Chondrocyte (in vitro differentiated cells): ENCODE results near the gene RXRA. TPM values are rescaled to one million over a fixed set of nuclear protein-coding genes. Genes with fewer than 3 reads are reported as not detected.

Experiments
- DNase-seq: peaks from one replicate; pipeline ENCODE4 v3.0.0; 2021; ENCODE audit warnings: mixed read lengths, low spot score
- H3K27ac Mint-ChIP-seq: one replicate; pipeline ENCODE4 v1.8.0; 2021; ENCODE audit warnings: mild to moderate bottlenecking, moderate library complexity, mixed read lengths; ENCODE audit not compliant: unreplicated experiment
- H3K27me3 Mint-ChIP-seq: 2 replicates; pipeline ENCODE4 v1.8.0; 2021; ENCODE audit warnings: low read depth, mixed read lengths
- H3K36me3 Mint-ChIP-seq: 2 replicates; pipeline ENCODE4 v1.8.0; 2021; ENCODE audit warnings: low read depth, mixed read lengths
- H3K4me1 Mint-ChIP-seq: 2 replicates; pipeline ENCODE4 v1.8.0; 2021; ENCODE audit warnings: low read depth, mild to moderate bottlenecking, mixed read lengths
- H3K4me3 Mint-ChIP-seq: one replicate; pipeline ENCODE4 v1.8.0; 2021; ENCODE audit warnings: mild to moderate bottlenecking, moderate library complexity, mixed read lengths; ENCODE audit not compliant: unreplicated experiment
- H3K9me3 Mint-ChIP-seq: 2 replicates; pipeline ENCODE4 v1.8.0; 2021; ENCODE audit warnings: low read depth, mixed read lengths
- total RNA-seq: library from RNA; stranded (reverse); gene quantifications from 3 replicates; pipeline ENCODE4 v1.2.1, GENCODE V29; 2021
- TF ChIP-seq, protein P1 (sequence below): fragments of 200-600 bp; sonication (generic); IDR thresholded peaks from 2 replicates; pipeline ENCODE4 v1.5.0; 2021; ENCODE audit warnings: antibody characterized with exemption, mild to moderate bottlenecking, moderate library complexity

The RXRA gene
- total RNA-seq, 1 donor from 2014 or later: 27.3 TPM

GRCh38 chr9:134345737-134346136 lies 19.5 kb downstream of the RXRA start:
- no peaks in the 10 kb centered on the region for H3K27me3 Mint-ChIP-seq
- no peak overlapping the region for H3K4me3 Mint-ChIP-seq
- H3K9me3 Mint-ChIP-seq: no peaks in the 10 kb centered on the region
- TF ChIP-seq, protein P1, sequence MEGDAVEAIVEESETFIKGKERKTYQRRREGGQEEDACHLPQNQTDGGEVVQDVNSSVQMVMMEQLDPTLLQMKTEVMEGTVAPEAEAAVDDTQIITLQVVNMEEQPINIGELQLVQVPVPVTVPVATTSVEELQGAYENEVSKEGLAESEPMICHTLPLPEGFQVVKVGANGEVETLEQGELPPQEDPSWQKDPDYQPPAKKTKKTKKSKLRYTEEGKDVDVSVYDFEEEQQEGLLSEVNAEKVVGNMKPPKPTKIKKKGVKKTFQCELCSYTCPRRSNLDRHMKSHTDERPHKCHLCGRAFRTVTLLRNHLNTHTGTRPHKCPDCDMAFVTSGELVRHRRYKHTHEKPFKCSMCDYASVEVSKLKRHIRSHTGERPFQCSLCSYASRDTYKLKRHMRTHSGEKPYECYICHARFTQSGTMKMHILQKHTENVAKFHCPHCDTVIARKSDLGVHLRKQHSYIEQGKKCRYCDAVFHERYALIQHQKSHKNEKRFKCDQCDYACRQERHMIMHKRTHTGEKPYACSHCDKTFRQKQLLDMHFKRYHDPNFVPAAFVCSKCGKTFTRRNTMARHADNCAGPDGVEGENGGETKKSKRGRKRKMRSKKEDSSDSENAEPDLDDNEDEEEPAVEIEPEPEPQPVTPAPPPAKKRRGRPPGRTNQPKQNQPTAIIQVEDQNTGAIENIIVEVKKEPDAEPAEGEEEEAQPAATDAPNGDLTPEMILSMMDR: no peak
- peaks cover 32% of the 10 kb centered on the region for H3K4me1 Mint-ChIP-seq
- no peak for DNase-seq
- H3K27ac Mint-ChIP-seq: no peak overlapping the region
- no peaks in the 10 kb centered on the region for H3K36me3 Mint-ChIP-seq

DNA sequence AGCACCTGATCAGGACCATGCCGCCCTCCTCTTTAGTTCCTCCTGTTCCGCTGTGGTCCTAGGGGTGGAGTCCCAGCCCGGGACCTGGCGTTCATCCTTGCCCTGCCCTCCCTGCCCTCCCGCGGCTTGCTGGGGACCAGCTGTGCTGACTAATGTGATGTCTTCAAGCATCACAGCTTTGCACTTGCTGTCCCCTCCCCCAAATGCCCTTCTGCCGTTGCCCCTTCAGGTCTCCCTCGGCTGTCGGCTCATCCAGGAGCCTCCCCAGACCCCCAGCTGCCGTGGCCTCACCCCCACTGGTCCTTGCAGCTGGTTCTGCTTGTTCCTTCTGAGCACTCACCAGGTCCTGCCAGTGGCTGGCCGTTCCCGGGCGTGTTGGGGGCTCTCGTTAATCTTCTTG lies 19.9 kb downstream of the RXRA start:
- TF ChIP-seq, protein P1: no peak
- H3K27ac Mint-ChIP-seq: no peak overlapping the region
- no peak overlapping the region for H3K4me3 Mint-ChIP-seq
- peaks cover 31% of the 10 kb centered on the region for H3K4me1 Mint-ChIP-seq
- no peak for DNase-seq
- H3K9me3 Mint-ChIP-seq: no peaks in the 10 kb centered on the region
- H3K27me3 Mint-ChIP-seq: no peaks in the 10 kb centered on the region
- H3K36me3 Mint-ChIP-seq: no peaks in the 10 kb centered on the region

DNA sequence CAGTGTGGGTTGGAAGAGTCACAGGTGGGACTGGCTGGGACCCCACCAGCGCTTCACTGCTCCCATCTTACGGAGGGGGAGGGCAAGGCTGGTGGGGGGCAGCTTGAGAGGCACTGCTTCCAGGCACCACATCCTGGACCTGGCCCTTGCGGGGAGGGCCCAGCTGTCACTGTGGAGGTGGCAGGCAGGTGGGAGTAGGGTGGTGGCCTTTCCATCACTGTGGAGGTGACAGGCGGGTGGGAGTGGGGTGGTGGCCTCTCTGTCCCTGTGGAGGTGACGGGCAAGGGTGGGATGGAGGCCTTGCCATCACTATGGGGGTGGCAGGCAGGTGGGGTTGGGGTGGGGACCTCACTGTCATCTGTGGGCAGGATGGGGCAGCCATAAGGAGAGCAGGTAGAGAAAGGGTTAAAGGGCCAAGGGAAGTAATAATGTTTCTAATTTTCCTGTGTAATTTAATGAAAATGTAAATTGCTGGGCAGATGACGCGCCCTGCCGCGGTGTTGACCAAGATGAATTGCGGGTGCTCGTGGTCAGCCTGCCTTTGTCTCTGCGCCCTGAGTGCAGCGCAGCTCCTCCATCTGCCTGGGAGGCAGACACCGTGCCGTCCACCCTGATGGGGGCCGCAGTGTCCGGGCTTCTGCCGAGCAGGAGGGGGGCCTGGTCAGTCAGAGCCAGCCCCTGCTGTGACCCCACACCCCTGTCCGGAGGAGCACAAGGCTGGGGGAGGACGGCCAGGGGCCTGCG lies 20.8 kb downstream of the RXRA start:
- TF ChIP-seq, protein P1: no peak
- Mint-ChIP-seq H3K9me3 (no peaks in the 10 kb centered on the region), H3K27me3 (no peaks in the 10 kb centered on the region), H3K4me1 (peaks cover 24% of the 10 kb centered on the region), H3K36me3 (no peaks in the 10 kb centered on the region), H3K4me3 (no peak overlapping the region), H3K27ac (no peak overlapping the region)
- DNase-seq: no peak

DNA sequence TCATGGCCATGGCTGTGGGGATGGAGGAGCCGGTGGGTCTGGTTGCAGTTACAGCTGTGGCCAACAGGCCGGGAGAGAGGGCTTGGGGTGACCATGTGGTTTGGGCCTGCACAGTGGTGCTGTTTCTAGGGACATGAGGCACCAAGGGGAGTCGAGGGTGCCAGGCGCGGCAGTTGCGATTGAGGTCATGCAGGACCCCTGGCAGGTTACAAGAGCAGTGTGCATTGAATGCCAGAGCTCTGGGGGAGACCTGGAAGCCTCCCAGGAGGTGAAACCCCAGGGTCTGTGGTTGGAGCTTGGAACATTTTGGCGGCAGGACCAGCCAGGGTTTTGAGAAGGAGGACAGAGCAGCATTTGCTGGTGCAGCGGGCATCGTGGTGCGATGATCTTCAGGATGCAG lies 21.7 kb downstream of the RXRA start:
- Mint-ChIP-seq H3K27ac (no peak overlapping the region), H3K9me3 (no peaks in the 10 kb centered on the region), H3K4me1 (peaks cover 23% of the 10 kb centered on the region), H3K36me3 (no peaks in the 10 kb centered on the region), H3K27me3 (no peaks in the 10 kb centered on the region), H3K4me3 (no peak overlapping the region)
- DNase-seq: no peak
- TF ChIP-seq, protein P1: no peak

- Mint-ChIP-seq H3K27me3 (no peaks in the 10 kb centered on the region), H3K27ac (no peak overlapping the region), H3K4me3 (no peak overlapping the region), H3K9me3 (no peaks in the 10 kb centered on the region), H3K36me3 (no peaks in the 10 kb centered on the region), H3K4me1 (peaks cover 19% of the 10 kb centered on the region)
- TF ChIP-seq, protein P1: no peak
- no peak for DNase-seq
Measured at GRCh38 chr9:134348404-134349155, 22.3 kb downstream of the RXRA start.
